HEK293T (cell line): Measurements from ENCODE around the gene CHST2.

Experiments
- ARNT ChIP-seq: fragments of 450-650 bp; IDR thresholded peaks from 2 replicates; pipeline ENCODE4 v1.6.1; 2017; ENCODE audit warnings: mild to moderate bottlenecking
- BHLHE40 ChIP-seq: fragments of 450-650 bp; IDR thresholded peaks from 2 replicates; pipeline ENCODE4 v1.6.1; 2016; ENCODE audit warnings: mild to moderate bottlenecking, moderate library complexity, borderline replicate concordance
- FOXA1 ChIP-seq: fragments of 450-650 bp; IDR thresholded peaks from 2 replicates; pipeline ENCODE4 v1.6.1; 2016; ENCODE audit warnings: mild to moderate bottlenecking
- FOXK2 ChIP-seq: fragments of 450-650 bp; IDR thresholded peaks from 2 replicates; pipeline ENCODE4 v1.6.1; 2016; ENCODE audit warnings: mild to moderate bottlenecking
- FOXM1 ChIP-seq: fragments of 450-650 bp; IDR thresholded peaks from 2 replicates; pipeline ENCODE4 v1.6.1; 2017; ENCODE audit warnings: mild to moderate bottlenecking, borderline replicate concordance
- HDGF ChIP-seq: fragments of 450-650 bp; IDR thresholded peaks from 2 replicates; pipeline ENCODE4 v1.6.1; 2017; ENCODE audit warnings: antibody characterized with exemption, borderline replicate concordance
- L3MBTL2 ChIP-seq: fragments of 450-650 bp; conservative IDR thresholded peaks from 2 replicates; pipeline ENCODE4 v1.6.1; 2016; ENCODE audit warnings: mild to moderate bottlenecking
- SP1 ChIP-seq: fragments of 450-650 bp; IDR thresholded peaks from 2 replicates; pipeline ENCODE4 v1.6.1; 2017
- TARDBP ChIP-seq: fragments of 450-650 bp; IDR thresholded peaks from 2 replicates; pipeline ENCODE4 v1.6.1; 2016
- ZNF384 ChIP-seq: fragments of 450-650 bp; IDR thresholded peaks from 2 replicates; pipeline ENCODE4 v1.6.1; 2016

DNA sequence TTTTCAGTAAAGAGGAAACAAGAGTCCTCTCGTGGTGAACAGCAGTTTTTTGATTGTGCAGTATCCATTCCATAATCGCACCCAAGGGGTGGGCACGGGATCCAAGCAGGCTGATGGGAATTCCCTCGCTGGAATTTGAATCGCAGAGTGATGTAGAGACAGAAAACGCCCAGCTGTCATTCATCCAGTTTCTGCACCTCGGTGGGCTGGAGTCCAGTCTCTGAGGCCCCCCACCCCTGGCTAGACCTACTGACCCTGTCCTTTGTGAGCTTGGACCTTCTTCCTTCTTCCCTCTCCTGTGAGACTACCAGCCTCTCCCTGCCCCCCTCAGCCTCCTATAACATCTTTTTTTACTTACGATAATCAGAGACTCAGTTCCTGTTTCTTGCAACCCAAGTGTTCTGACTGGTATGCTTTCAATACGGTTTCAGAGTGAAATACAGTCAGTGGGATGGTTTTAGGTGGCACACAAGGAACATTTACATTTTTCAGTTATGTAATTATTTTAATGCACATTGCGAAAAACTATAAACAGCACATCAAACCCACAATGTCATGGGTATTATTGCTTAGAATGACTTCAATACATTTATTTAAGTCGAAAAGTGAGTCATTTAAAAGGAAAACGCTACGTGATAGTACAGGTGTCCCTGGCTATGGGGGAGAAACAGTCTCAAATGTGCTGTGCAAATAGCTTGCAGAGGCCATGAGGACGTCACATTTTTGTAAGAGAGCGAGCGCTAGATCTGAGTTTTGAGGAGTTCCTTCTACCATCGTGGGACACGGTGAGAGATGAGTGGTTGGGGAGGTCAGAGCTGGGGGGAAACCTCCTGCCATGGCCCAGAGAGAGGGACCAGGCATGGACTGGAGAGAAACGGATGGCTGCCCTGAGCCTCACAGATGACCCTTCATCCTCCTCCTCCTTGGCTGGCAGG lies 37.5 kb upstream of the CHST2 start:
- TF ChIP-seq HDGF, result no peak
- no peak for TF ChIP-seq FOXK2
- no peak for TF ChIP-seq BHLHE40
- no peak for TF ChIP-seq SP1
- no peak for TF ChIP-seq FOXM1
- TF ChIP-seq TARDBP, result no peak
- TF ChIP-seq ZNF384, result no peak
- no peak for TF ChIP-seq ARNT
- TF ChIP-seq FOXA1, result no peak
- TF ChIP-seq L3MBTL2, result no peak
